A204.1 (cell line): ENCODE measurements around the gene AGPAT4.
"Not testable (repeated sequence)": the region's sequence is repeated elsewhere in the genome, so short reads cannot be mapped to it uniquely, and the experiment has no call there.

Source experiments
- FAIRE-seq: peaks from 2 replicates; lab custom pipeline; 2012; peaks lifted over from hg19 to GRCh38; lab: Jason Lieb, UNC

The AGPAT4 gene

DNA sequence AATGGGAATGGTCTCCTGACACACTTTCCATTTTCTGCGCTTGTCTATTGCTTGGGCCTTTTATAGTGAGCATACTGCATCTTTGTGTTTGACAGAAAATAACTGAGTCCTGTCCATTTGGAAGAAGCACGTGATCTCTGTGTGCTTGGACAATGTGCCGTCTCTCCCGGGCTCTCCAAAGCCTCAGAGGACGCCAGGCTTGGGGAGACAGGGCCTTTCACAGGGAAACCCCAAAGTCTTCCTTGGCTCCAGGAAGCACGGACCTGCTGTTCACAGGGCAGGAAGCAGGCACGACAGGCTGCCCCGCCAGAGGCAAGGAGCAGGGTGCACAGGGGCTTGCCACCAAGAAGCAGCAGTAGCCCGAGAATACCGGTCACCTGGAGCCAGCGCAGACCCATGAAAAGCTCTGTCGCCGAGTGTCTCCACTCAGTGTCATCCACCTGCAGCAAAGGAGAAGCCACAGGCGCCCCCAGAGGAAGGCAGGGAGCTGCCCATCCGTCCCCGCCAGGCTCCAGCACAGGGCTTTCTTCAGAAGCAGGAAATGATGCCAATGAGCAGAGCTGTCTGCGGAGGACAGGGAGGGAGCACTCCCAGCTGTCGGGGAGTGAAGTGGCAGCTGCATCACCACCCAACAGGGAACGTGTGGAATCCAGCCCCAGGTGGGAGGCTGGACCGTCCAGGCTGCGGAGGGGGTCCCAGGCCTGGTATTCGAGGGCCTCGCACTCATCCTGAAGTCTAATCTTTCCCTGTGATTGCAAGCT is 135.1 kb downstream of the AGPAT4 start:
- no peak for FAIRE-seq

DNA sequence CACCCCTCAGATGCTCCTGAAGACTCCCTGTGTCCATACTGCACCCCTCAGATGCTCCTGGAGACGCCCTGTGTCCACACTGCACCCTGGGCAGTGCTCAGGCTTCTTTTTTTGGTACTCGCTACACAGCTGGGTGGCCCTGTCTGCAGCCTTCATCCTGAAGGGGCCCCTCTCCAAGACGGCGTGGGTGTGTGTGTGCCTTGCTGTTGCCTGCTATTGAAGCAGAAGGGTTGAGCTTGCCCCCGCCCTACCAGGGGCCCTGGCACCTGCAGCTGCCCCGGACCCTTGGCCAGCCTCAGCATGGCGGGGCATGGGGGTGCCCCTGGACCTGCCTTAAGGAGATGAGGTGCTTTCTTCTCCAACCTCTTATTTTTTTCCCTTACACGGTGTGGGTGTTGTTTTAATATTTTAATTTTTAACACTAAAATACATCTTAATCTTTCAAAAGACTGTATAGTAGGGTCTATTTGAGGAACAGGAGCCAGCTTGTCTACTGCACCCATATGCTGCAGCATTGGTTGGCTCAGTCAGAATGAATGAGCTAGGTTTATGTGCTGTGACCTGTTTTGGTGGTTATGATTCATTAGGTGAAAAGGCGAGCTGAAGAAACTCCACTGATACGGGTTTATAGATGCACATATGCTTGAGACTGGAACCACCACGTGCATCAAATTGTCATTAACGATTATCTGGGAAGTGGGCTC is 135.9 kb downstream of the AGPAT4 start:
- no peak for FAIRE-seq

DNA sequence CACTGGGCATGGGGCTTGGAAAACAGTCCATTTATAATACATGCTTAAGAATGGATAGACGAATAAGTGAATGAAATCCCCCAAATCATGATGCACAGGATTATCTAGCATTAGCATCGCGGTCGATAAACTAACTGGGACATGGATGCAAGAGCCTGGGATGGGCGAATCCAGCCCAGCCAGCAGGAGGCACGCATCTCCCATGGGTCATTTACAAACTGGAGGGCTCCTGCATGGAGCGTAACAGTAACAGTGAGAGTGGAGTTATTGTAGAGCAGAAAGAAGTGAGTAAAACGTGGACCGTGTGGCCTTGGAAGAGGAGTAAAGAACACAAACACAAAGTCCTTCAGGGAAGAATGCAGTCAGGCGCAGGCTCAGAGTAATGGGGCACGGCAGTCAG is 136.5 kb downstream of the AGPAT4 start:
- FAIRE-seq = no peak

DNA sequence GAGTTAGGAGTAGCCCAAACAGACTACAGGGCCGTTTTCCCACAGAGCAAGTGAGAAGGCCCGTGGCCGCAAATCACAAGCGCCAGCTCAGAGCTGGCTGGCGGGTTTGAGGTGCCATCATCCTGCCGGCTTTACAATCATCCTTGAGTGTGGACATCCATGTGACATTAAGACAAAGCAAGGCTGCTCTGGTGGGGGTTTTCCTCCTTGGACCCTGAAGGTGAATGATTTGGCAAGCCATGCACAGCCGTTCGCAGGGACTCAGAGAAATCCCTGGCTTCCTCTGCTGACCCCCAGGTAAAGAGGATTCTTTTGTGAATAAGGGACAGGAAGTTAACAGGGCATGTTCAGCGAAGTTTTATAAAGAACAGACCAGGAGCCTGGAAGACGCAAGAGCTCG is 137.2 kb downstream of the AGPAT4 start:
- FAIRE-seq = no peak

DNA sequence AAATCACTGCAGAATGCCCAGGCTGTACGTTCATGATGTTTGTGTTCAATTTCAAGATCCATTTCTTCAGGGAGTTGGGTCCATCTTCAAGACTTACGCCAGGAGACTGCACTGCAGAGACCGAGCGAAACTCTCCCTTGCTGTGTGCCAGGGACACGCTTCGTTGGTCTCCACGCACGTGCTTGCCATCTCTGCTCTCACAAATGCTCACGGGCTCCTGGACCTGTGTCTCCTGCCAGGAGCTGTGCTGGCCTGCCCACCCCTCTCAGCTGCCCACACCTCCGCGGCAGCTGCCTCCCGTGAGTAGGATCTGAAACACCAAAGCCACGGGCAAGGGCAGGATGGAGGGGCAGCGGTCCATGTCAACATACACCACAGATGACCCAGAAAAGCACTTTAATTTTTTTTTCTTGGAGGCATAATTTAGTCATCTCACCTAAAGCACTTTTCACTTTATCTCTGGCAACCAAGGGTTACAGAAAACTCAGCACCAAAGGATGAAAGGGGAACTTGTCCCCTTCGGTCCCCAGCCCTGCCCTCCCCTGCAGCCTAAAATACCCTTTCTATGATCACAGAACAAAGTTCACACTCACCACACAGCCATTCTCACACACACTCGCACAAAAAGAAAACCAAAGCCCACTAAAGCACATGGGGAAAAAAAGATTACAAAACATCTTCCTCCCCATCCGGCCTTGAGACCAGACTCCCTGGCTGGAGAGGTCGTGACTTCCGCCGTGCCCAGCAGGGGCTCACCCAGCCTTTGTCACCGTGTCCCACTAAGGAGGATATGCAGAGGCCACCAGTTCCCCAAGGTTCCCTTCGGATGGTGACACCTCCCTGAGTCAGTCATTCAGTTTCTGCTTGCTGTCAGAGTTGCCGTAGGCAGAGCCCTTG is 137.9 kb downstream of the AGPAT4 start:
- FAIRE-seq = no peak

- FAIRE-seq = no peak
These were observed 139.1 kb downstream of the AGPAT4 start for GRCh38 chr6:161134550-161135298.

DNA sequence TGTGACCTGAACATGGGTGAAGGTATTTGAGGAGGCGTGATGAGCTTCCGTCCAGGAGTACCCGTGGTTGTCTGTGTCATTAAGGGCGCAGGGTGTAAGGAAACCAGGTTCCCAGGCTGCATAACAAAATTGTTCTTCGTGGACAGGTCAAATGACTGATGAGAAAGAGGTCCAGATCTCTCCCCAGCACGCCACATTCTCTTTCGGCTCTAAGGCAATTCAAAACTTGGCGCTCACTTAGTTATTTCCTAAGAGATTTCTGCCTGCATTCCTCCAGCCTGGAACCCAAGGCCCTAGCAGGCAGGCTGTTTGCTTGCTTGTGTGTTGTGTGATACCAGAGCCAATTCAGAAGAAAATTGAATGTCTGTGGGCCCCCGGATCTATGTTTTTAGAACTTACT is 139.9 kb downstream of the AGPAT4 start:
- FAIRE-seq = no peak

DNA sequence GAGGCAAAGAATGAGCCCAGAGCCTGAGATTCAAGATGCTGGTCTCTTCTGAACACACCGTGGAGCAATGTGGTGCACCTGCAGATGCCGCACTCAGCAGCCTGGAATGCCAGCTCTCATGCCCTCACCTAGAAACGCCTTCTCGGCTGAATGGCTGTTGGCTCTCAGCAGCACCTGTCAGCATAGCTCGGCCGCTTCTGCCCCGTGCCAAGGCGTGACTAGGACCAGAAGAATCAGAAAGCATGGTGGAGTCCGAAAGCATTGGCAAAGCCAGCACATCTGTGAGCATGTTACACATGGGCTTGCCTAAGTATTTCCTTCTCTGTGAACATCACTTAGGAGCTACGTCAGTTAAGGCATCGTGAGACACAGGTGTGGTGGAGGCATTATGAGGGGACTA is 141.5 kb downstream of the AGPAT4 start:
- FAIRE-seq = no peak

GRCh38 chr6:161130967-161131766 is 142.7 kb downstream of the AGPAT4 start:
- FAIRE-seq = no peak

GRCh38 chr6:161130541-161130940 is 143.3 kb downstream of the AGPAT4 start:
- no peak for FAIRE-seq

DNA sequence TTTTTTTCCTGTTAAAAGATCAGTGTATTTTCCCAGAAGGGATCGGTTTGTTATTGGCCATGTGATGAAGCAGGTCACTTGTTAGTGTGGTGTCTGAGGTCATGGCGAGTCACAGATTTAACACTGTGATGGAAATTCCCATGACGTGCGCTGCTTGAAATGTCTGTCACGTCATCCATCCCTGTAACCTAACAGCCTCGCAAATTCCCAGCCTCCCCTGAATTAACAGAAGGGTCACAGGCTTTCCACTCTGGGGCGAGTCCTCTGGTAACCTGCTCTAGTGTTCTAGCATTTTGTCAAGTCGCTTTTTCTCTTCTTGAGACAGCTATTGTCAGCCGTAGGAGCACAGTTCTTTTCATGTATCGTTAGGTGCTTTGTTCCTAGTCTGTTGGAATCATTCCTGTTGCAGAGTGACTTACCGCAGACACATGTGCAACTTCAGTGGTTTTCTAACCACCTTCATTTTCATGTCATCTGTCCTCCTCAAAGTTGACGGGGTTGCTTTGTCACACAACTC is 145.1 kb downstream of the AGPAT4 start:
- no peak for FAIRE-seq

DNA sequence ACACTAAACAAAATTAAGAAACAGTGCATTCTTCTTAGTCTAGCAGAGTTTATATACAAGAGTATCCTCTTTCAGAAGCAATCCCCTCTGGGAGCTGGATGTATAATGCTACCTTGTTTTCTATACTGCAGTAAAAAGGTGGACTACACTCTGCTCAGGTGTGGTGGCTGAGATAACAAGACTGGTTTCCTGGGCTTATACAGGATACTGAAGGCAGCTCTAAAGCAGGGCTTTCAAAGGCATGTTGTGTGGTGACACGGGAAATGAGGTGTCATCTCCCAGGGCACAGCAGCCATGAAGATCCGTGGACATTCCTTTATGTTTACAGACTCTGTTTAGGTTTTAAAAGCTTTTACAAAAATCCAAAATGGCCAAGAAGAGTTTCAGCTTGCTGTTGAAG is 145.6 kb downstream of the AGPAT4 start:
- no peak for FAIRE-seq

DNA sequence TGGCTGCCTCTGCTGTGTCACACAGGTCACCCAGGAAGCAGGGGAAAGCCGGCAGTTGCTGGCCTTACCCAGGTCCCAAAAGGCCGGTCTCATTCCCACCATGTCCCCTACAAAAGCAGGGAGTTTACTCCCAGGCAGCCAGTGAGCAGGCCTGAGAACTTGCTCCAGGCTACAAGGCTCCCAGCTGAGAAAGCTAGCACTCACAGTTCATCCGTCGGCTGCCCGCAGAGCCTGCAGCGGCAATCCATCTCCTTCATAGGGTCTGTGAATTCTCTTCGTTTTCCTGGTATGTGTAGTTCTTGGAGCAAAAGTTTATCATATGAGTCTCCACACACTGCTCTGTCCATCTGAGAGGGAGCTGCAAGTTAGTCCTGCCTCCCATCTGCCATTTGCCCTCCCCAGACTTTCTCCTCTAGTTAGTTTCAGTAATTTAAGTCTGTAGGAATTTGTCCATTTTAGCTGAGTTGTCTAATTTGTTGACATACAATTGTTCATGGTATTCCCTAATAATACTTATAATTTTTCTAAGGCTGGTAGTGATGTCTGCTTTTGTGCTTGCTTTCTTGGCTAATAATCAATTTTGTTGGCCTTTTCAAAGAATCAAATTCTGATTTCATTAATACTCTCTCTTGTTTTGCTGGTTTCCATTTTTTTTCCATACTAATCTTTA is 146.7 kb downstream of the AGPAT4 start:
- no peak for FAIRE-seq

DNA sequence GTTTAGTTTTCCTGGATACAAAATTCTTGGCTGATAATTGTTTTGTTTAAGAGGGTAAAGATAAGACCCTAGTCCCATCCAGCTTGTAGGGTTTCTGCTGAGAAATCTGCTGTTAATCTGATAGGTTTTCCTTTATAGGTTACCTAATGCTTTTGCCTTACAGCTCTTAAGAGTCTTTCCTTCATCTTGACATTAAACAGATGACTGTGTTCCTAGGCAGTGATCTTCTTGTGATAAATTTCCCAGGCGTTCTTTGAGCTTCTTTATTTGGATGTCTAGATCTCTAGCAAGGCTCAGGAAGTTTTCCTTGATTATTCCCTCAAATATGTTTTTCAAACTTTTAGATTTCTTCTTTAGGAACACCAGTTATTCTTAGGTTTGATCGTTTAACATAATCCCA is 148.3 kb downstream of the AGPAT4 start:
- FAIRE-seq = no peak

DNA sequence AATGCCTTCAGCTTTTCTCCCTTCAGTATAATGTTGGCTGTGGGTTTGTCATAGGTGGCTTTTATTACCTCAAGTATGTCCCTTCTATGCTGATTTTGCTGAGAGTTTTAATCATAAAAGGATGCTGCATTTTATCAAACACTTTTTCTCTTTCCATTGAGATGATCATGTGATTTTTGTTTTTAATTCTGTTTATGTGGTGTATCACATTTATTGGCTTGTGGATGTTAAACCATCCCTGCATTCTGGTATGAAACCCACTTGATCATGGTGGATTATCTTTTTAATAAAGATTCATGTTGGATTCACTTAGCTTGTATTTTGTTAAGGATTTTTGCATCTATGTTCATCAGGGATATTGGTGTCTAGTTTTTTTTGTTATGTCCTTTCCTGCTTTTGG is 150.5 kb downstream of the AGPAT4 start:
- not testable (repeated sequence) for FAIRE-seq

- FAIRE-seq = no peak
These were observed 155.9 kb downstream of the AGPAT4 start for GRCh38 chr6:161117942-161118341.

DNA sequence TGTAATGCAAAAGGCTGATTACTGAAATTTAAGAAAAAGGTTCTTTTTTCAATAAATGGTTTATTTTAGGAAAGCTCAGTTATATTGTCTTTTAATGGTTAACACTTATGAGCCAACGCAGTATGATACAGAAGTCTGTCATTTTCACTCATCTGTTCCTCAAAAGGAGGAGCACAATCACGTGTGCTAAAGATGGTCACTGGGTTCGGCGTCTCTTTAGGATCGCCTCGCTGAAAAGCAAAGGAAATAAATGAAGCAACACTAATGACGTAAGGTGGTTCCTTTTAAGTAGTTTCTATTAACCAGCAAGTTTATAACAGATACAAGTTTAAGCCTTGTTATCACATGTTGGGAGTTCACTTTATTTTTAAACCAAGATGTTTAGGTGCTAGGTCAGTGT is 156.6 kb downstream of the AGPAT4 start:
- no peak for FAIRE-seq

DNA sequence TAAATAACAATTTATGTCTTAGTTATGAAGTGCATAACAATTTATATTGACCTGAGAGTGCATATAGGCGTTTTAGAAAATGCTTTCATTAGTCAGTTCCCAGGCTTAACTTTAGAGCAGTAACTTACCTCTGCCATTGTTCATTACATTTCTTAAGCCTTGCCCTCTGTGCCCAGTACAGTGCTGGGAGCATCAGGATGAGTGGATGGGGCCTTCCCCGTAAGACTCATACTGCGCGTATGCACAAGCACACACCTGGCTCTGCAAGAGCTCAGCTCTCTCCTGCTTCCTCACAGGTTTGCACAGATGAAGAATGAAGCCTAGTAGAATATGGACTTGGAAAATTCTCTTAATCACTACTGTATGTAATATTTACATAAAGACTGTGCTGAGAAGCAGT is 157.3 kb downstream of the AGPAT4 start:
- no peak for FAIRE-seq

GRCh38 chr6:161115468-161115867 is 158.4 kb downstream of the AGPAT4 start:
- no peak for FAIRE-seq

GRCh38 chr6:161111261-161111660 is 162.6 kb downstream of the AGPAT4 start:
- FAIRE-seq = no peak
